SK-MEL-5 (cell line): ENCODE data around the gene ARHGEF17. TPM values are rescaled to one million over a fixed set of nuclear protein-coding genes. Genes with fewer than 3 reads are reported as not detected.

Experiments
- DNase-seq: peaks from one replicate; pipeline ENCODE4 v3.0.0-alpha.2; 2016; ENCODE audit warnings: low read depth, low spot score
- in situ Hi-C: cut with HindIII; loops from 2 replicates; pipeline ENCODE4 v1.10.0; 2016; ENCODE audit warnings: low sequenced_read_pairs, high pct_unique_total_duplicates, low pct_unique_long_range_greater_than_20kb
- total RNA-seq: library from RNA; depleted of rRNA; stranded (reverse); fragments of >200 nt; shearing (Covaris generic); gene quantifications from 2 replicates; pipeline ENCODE4 v1.2.3, GENCODE V29; 2014

ARHGEF17 gene
- total RNA-seq, 1 experiment from 2014 or later = 1.5 TPM

GRCh38 chr11:73334384-73335203 is 26.5 kb downstream of the ARHGEF17 start:
- peak; percentile 53 for DNase-seq
- in situ Hi-C loops = no loop called here

- in situ Hi-C loops = no loop called here
- peak; percentile 91 for DNase-seq
These were observed 27.3 kb downstream of the ARHGEF17 start for GRCh38 chr11:73335204-73335923.

GRCh38 chr11:73337846-73338245 is 29.8 kb downstream of the ARHGEF17 start:
- DNase-seq = no peak
- in situ Hi-C loops = no loop called here

GRCh38 chr11:73338279-73338678 is 30.2 kb downstream of the ARHGEF17 start:
- DNase-seq = no peak
- in situ Hi-C loops = no loop called here

- no peak for DNase-seq
- in situ Hi-C loops = no loop called here
These were observed 32.1 kb downstream of the ARHGEF17 start for GRCh38 chr11:73340164-73340563.

- in situ Hi-C loops = no loop called here
These were observed 34.6 kb downstream of the ARHGEF17 start for GRCh38 chr11:73342633-73343032.

GRCh38 chr11:73343076-73343873 is 35.2 kb downstream of the ARHGEF17 start:
- in situ Hi-C loops = no loop called here
- DNase-seq = no peak

More at GRCh38 chr11:73342633-73343032, 34.6 kb downstream of the ARHGEF17 start:
- no peak for DNase-seq

- in situ Hi-C loops = no loop called here
These were observed 36.1 kb downstream of the ARHGEF17 start for GRCh38 chr11:73344191-73344607.

GRCh38 chr11:73345481-73346160 is 37.5 kb downstream of the ARHGEF17 start:
- no peak for DNase-seq
- in situ Hi-C loops = no loop called here

More at GRCh38 chr11:73344191-73344607, 36.1 kb downstream of the ARHGEF17 start:
- DNase-seq = no peak

- in situ Hi-C loops = no loop called here
These were observed 38.3 kb downstream of the ARHGEF17 start for GRCh38 chr11:73346186-73346935.

GRCh38 chr11:73347067-73347466 is 39.0 kb downstream of the ARHGEF17 start:
- no peak for DNase-seq
- in situ Hi-C loops = no loop called here

More at GRCh38 chr11:73346186-73346935, 38.3 kb downstream of the ARHGEF17 start:
- no peak for DNase-seq

- DNase-seq = no peak
- in situ Hi-C loops = no loop called here
These were observed 40.8 kb downstream of the ARHGEF17 start for GRCh38 chr11:73348838-73349237.

GRCh38 chr11:73349633-73350032 is 41.6 kb downstream of the ARHGEF17 start:
- no peak for DNase-seq
- in situ Hi-C loops = no loop called here

- DNase-seq = peak; percentile 86
- in situ Hi-C loops = no loop called here
These were observed 43.0 kb downstream of the ARHGEF17 start for GRCh38 chr11:73350908-73351636.

- in situ Hi-C loops = no loop called here
- DNase-seq = no peak
These were observed 45.3 kb downstream of the ARHGEF17 start for GRCh38 chr11:73353422-73353821.

GRCh38 chr11:73355109-73355508 is 47.0 kb downstream of the ARHGEF17 start:
- in situ Hi-C loops = no loop called here
- no peak for DNase-seq
